ENCODE data around the gene RPL9. TPM values are rescaled to one million over a fixed set of nuclear protein-coding genes. Genes with fewer than 3 reads are reported as not detected.
A peak's percentile ranks its signal among the peaks of the same experiment; 100 is the strongest.
"Not testable (repeated sequence)": the region's sequence is repeated elsewhere in the genome, so short reads cannot be mapped to it uniquely, and the experiment has no call there.

The RPL9 gene
- total RNA-seq = 1,000 to 10,000 TPM in 2 of 9 donors, 100 to 1,000 TPM in 7; 576 to 1,701 (median 925) TPM
- polyA plus RNA-seq = 1,000 to 10,000 TPM; 1,241 to 2,059 TPM
- long read RNA-seq, donor 1, transcript RPL9-214 (8 exons, 2,354 nt) = major isoform, 45 of 62 reads
- long read RNA-seq, donor 1, partial matches to known transcripts = 2 of 62 reads
- long read RNA-seq, donor 1, other reads (novel, unspliced or antisense) = 7 of 62 reads
- long read RNA-seq, donor 2, transcript RPL9-214 (8 exons, 2,354 nt) = major isoform, 193 of 227 reads
- long read RNA-seq, donor 2, transcript RPL9-203 (7 exons, 1,127 nt) = minor isoform, 7 of 227 reads
- long read RNA-seq, donor 2, partial matches to known transcripts = 2 of 227 reads
- long read RNA-seq, donor 2, other reads (novel, unspliced or antisense) = 22 of 227 reads
- long read RNA-seq, donor 3, transcript RPL9-214 (8 exons, 2,354 nt) = major isoform, 43 of 59 reads
- long read RNA-seq, donor 3, partial matches to known transcripts = 4 of 59 reads
- long read RNA-seq, donor 3, other reads (novel, unspliced or antisense) = 8 of 59 reads

DNA sequence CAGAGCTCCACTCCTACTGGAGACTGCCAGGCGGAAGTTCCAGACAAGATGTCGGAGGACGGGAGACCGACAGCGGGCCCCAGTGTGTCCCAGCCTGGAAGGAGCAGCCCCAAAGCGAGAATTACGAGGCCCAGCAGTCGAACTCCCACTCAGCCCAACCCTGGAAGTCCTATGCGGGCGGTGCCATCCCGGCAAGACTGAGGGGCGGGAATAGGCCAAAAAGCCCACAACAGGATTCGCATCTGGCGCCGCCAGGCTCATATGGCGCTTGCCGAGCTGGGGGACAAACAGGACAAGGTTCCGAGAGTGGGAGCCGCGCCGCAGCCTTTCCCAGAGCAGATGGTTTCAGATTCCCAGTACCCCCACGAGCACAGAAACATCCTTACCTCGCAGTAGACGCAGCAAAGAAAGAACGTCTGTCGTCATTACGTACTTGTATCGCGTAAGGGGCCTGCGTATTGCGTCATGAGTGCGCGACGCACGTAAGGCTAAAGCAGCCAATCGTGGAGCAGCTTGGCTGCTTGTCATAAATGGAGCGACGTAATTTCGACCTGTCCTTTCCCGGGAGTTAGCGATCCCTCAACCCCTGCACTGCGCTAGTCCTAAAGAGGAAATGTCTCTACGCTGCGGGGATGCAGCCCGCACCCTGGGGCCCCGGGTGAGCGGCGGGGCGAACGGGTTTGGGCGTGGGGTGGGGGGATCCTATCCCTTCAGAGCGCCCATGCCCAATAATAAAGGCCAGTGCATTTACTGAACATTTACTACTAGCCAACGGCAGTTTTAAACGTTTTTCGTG is at the start of gene RPL9, which contains the start of gene LIAS:
TSS of gene RPL9 (minus strand) at position 418 of the 796 bp plus-strand sequence. CDS start 483 bp downstream, outside the sequence.
TSS of gene LIAS (plus strand) at position 552 of the 796 bp plus-strand sequence. CDS start at position 614, 62 bp downstream.
- H3K4me1 ChIP-seq = peaks cover 10 to 37% (median 27%) of the 10 kb centered on the region in 12 donors
- 0 to 1% (median 0%) methylated on average over 30 to 55 of the region's 55 CpGs for WGBS, 4 donors
- peak; percentile 95 to 97 (median 97) for ATAC-seq
- H3K27ac ChIP-seq = peak within 1 kb of the TSS; percentile 86 to 98 (median 92)
- H3K9me3 ChIP-seq = no peaks in the 10 kb centered on the region
- H3K27me3 ChIP-seq = no peaks in the 10 kb centered on the region
- DNase-seq = peak; percentile 94 to 98 (median 96)
- TF ChIP-seq, protein P1, sequence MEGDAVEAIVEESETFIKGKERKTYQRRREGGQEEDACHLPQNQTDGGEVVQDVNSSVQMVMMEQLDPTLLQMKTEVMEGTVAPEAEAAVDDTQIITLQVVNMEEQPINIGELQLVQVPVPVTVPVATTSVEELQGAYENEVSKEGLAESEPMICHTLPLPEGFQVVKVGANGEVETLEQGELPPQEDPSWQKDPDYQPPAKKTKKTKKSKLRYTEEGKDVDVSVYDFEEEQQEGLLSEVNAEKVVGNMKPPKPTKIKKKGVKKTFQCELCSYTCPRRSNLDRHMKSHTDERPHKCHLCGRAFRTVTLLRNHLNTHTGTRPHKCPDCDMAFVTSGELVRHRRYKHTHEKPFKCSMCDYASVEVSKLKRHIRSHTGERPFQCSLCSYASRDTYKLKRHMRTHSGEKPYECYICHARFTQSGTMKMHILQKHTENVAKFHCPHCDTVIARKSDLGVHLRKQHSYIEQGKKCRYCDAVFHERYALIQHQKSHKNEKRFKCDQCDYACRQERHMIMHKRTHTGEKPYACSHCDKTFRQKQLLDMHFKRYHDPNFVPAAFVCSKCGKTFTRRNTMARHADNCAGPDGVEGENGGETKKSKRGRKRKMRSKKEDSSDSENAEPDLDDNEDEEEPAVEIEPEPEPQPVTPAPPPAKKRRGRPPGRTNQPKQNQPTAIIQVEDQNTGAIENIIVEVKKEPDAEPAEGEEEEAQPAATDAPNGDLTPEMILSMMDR (IDR thresholded peaks at IDR 0.05) = no peak
- TF ChIP-seq POLR2A (IDR thresholded peaks at IDR 0.05) = peak; percentile 87 to 95
- H3K36me3 ChIP-seq = peaks cover 5 to 71% (median 68%) of the 10 kb centered on the region in 9 donors
- intact Hi-C loops (cut with DNase I) = loop anchor here in 5 of 10 donors (2.0 to 10.0 kb wide), 6 partner anchors 66 to 518 kb away; partner anchors contain the start of genes UGDH (in 3 of the 5), PDS5A (in 2 of the 5), SMIM14 (in 2 of the 5) and RFC1 (in 1 of the 5)
- H3K4me3 ChIP-seq = peak within 1 kb of the TSS; percentile 67 to 93 (median 85)

DNA sequence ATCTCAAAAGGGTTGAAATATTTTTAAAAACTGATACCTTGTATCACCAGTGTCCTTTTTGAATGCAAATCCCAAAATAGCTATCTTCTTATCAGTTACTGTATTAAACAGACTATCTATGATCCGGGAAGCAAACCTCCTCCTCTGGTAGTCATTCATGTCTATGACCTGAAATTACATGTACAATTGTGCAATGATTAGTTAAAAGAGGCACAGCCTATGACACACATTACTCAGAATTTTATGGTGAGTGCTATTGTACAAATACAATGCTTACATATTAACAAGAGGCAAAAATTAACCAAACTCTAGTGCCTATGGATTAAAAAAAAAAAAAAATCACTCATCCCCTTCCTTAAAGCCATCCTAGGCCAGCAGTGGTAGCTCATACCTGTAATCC is 46.9 kb upstream of the RPL9 start:
- Histone ChIP-seq H3K9me3 (no peaks in the 10 kb centered on the region), H3K27me3 (no peaks in the 10 kb centered on the region), H3K36me3 (peaks cover 0 to 100% (median 97%) of the 10 kb centered on the region in 9 donors), H3K4me3 (no peak overlapping the region), H3K27ac (no peak overlapping the region), H3K4me1 (peaks cover 0 to 3% (median 0%) of the 10 kb centered on the region in 12 donors)
- no peak for ATAC-seq
- no peak for TF ChIP-seq POLR2A (IDR thresholded peaks at IDR 0.05)
- TF ChIP-seq, protein P1 (IDR thresholded peaks at IDR 0.05) = no peak
- DNase-seq = no peak
- 44 to 58% (median 52%) methylated on average over 1 of the region's 1 CpG for WGBS, 4 donors
- intact Hi-C loops (cut with DNase I) = no loop called here

DNA sequence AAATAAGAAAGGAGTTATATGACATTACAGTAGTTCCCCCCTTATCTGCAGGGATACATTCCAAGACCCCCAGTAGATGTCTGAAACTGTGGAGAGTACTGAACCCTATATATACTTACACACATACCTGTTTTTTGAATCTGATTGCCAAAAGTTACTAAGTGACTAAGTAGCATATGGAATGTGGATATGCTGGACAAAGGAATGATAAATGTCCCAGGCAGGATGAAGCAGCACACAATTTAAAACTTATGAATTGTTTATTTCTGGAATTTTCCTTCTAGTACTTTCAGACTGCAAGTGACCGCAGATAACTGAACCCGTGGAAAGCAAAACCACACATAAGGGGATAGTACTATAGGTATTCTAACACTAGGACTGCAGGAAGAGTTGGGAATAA is 45.8 kb upstream of the RPL9 start:
- Histone ChIP-seq H3K27ac (no peak overlapping the region), H3K4me1 (peaks cover 0 to 3% (median 0%) of the 10 kb centered on the region in 12 donors), H3K4me3 (no peak overlapping the region), H3K36me3 (peaks cover 0 to 100% (median 95%) of the 10 kb centered on the region in 9 donors), H3K27me3 (no peaks in the 10 kb centered on the region), H3K9me3 (no peaks in the 10 kb centered on the region)
- TF ChIP-seq, protein P1 (IDR thresholded peaks at IDR 0.05) = no peak
- intact Hi-C loops (cut with DNase I) = no loop called here
- DNase-seq = no peak
- no peak for ATAC-seq
- 93 to 98% (median 96%) methylated on average over 2 of the region's 2 CpGs for WGBS, 4 donors

DNA sequence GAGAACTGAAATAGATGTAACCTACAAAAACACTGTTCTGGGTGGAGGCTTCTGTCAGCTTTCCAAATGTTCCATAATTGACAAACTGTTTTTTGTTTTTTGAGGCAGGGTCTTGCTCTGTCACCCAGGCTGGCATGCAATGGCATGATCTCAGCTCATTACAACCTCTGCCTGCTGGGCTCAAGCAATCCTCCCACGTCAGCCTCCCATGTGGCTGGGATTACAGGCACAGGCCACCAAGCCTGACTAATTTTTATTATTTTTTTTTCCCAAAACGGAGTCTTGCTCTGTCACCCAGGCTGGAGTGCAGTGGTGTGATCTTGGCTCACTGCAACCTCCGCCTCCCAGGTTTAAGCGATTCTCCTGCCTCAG is 43.9 kb upstream of the RPL9 start:
- H3K4me3 ChIP-seq; H3K9me3 ChIP-seq; H3K4me1 ChIP-seq; H3K27me3 ChIP-seq; intact Hi-C loops (cut with DNase I): not testable (repeated sequence)
- DNase-seq = peak in 2 of 5 donors; percentile 43 to 51
- Histone ChIP-seq H3K27ac (peak overlapping the region in 4 of 12 donors; percentile 3 to 51 (median 28)), H3K36me3 (peaks cover 0 to 99% (median 91%) of the 10 kb centered on the region in 9 donors)
- peak in 1 of 4 donors; percentile 66 for ATAC-seq
- 88 to 93% (median 92%) methylated on average over 4 of the region's 4 CpGs for WGBS, 4 donors
